Nephron progenitor cell (in vitro differentiated cells): ENCODE measurements around the gene CAP2.

Experiments used
- DNase-seq: peaks from one replicate; pipeline ENCODE4 v3.0.0; 2021
- H3K27ac Mint-ChIP-seq: 2 replicates; pipeline ENCODE4 v1.8.0; 2021; ENCODE audit warnings: mild to moderate bottlenecking, moderate library complexity, mixed read lengths
- H3K27me3 Mint-ChIP-seq: 2 replicates; pipeline ENCODE4 v1.8.0; 2021; ENCODE audit warnings: mild to moderate bottlenecking, low read depth, mixed read lengths; ENCODE audit not compliant: poor library complexity
- H3K36me3 Mint-ChIP-seq: 2 replicates; pipeline ENCODE4 v1.8.0; 2021; ENCODE audit warnings: low read depth, mixed read lengths
- H3K4me1 Mint-ChIP-seq: 2 replicates; pipeline ENCODE4 v1.8.0; 2021; ENCODE audit warnings: mixed read lengths
- H3K4me3 Mint-ChIP-seq: 2 replicates; pipeline ENCODE4 v1.8.0; 2021; ENCODE audit warnings: mild to moderate bottlenecking, moderate library complexity, mixed read lengths
- H3K9me3 Mint-ChIP-seq: 2 replicates; pipeline ENCODE4 v1.8.0; 2021; ENCODE audit warnings: mild to moderate bottlenecking, moderate library complexity, mixed read lengths
- TF ChIP-seq, protein P1 (sequence below): fragments of 200-600 bp; sonication (generic); IDR thresholded peaks from 2 replicates; pipeline ENCODE4 v1.5.0; 2021; ENCODE audit warnings: antibody characterized with exemption

CAP2 gene

DNA sequence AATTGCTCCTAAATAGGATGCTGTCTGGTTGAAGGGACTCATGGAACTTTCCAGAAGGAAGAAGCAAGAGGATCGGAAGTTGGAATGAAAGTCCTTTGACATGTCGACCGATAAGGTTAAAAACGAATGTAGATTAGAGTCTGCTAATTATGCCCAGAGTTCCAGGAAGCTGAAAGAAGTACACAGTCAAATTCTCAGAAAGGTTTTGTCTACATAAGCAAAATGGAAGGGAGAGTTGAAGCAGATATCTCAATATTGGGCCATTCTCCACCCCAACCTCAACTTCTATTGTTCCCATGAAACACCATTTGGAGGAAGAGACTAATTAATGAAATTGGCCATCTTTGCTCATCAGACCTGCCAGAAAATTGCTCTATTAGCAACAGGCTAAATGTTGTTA, 64.0 kb downstream of the CAP2 start:
- H3K27ac Mint-ChIP-seq = no peak overlapping the region
- peaks cover 10% of the 10 kb centered on the region for H3K4me1 Mint-ChIP-seq
- H3K4me3 Mint-ChIP-seq = no peak overlapping the region
- H3K9me3 Mint-ChIP-seq = peaks cover 8% of the 10 kb centered on the region
- H3K36me3 Mint-ChIP-seq = peaks cover 34% of the 10 kb centered on the region
- peaks cover 12% of the 10 kb centered on the region for H3K27me3 Mint-ChIP-seq
- TF ChIP-seq, protein P1, sequence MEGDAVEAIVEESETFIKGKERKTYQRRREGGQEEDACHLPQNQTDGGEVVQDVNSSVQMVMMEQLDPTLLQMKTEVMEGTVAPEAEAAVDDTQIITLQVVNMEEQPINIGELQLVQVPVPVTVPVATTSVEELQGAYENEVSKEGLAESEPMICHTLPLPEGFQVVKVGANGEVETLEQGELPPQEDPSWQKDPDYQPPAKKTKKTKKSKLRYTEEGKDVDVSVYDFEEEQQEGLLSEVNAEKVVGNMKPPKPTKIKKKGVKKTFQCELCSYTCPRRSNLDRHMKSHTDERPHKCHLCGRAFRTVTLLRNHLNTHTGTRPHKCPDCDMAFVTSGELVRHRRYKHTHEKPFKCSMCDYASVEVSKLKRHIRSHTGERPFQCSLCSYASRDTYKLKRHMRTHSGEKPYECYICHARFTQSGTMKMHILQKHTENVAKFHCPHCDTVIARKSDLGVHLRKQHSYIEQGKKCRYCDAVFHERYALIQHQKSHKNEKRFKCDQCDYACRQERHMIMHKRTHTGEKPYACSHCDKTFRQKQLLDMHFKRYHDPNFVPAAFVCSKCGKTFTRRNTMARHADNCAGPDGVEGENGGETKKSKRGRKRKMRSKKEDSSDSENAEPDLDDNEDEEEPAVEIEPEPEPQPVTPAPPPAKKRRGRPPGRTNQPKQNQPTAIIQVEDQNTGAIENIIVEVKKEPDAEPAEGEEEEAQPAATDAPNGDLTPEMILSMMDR = no peak
- DNase-seq = no peak

DNA sequence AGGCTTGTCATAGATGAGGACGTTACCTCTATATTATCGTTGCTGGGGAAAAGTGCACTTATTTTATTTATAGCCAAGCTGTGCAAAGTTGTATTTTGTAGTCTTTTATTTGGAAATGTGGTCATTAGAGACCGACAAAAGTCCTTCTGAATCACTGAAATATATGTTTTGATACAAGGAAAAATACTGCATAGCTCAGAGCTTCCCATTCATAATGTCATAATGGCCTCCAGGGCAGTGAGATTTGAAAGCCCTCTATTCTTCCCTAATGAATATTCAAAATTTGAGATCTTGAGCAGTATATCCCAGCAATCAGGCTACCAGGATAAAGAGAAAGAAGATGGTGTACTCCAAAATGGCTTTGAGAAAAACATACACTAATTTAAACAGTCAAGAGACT, 64.6 kb downstream of the CAP2 start:
- peaks cover 10% of the 10 kb centered on the region for H3K27me3 Mint-ChIP-seq
- peaks cover 10% of the 10 kb centered on the region for H3K4me1 Mint-ChIP-seq
- no peak overlapping the region for H3K27ac Mint-ChIP-seq
- no peak overlapping the region for H3K4me3 Mint-ChIP-seq
- H3K36me3 Mint-ChIP-seq = peaks cover 29% of the 10 kb centered on the region
- no peak for DNase-seq
- TF ChIP-seq, protein P1 = no peak
- H3K9me3 Mint-ChIP-seq = peaks cover 8% of the 10 kb centered on the region

DNA sequence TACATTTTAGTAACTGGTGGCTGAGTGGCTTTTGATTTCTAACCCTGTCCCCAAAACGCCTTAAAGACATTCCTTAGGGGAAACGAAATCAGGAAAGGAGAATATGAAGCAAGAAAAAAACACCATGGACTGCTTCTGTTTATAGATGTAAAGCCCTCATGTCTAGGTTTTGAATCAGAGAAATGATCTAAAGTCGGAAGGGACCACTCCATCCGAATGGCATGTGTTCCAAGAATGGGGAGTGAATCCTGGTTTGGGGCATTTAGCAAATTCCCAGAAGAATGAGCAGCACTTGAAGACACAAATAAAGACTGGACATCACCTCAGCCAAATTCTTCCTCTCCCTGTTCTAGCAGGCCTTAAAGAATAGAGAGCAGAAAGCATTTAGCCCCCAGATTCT, 65.6 kb downstream of the CAP2 start:
- Mint-ChIP-seq H3K4me1 (peaks cover 10% of the 10 kb centered on the region), H3K27me3 (peaks cover 9% of the 10 kb centered on the region), H3K36me3 (peaks cover 37% of the 10 kb centered on the region), H3K27ac (no peak overlapping the region), H3K4me3 (no peak overlapping the region), H3K9me3 (peaks cover 8% of the 10 kb centered on the region)
- no peak for DNase-seq
- TF ChIP-seq, protein P1 = no peak

DNA sequence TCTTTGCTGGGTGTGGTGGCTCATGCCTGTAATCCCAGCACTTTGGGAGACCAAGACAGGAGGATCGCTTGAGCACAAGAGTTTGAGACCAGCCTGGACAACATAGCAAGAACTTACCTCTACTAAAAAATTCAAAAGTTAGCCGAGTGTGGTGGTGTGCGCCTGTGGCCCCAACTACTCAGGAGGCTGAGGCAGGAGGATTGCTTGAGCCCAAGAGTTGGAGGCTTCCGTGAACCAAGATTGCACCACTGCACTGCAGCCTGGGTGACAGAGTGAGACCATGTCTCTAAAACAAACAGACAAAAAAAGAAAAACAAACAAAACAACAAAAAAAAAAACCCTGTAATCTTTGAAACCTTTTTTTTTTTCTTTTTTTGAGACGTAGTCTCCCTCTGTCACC, 67.5 kb downstream of the CAP2 start:
- Mint-ChIP-seq H3K27me3 (peaks cover 9% of the 10 kb centered on the region), H3K4me1 (no peaks in the 10 kb centered on the region), H3K9me3 (peaks cover 1% of the 10 kb centered on the region), H3K4me3 (no peak overlapping the region), H3K36me3 (peaks cover 36% of the 10 kb centered on the region), H3K27ac (no peak overlapping the region)
- TF ChIP-seq, protein P1 = no peak
- no peak for DNase-seq

DNA sequence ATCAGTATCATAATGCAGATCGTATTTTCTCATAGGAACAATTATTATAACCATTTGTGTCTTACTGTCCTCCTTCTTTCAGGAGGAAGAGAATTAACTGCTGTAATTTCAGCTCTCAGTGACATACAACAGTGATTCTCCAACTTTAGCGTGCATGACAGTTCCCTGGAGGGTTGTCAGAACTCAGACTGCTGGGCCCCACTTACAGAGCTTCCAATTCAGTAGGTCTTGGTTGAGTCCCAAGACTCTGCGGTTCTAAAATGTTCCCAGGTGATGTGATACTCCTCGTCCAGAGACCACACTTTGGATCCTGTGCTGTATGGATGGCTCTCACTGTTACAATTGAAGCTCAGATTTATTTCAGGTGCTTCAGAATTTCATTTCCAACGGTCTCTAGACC, 72.8 kb downstream of the CAP2 start:
- peaks cover 2% of the 10 kb centered on the region for H3K27me3 Mint-ChIP-seq
- peaks cover 47% of the 10 kb centered on the region for H3K36me3 Mint-ChIP-seq
- TF ChIP-seq, protein P1 = no peak
- no peak overlapping the region for H3K4me3 Mint-ChIP-seq
- H3K4me1 Mint-ChIP-seq = peaks cover 2% of the 10 kb centered on the region
- no peak overlapping the region for H3K27ac Mint-ChIP-seq
- no peaks in the 10 kb centered on the region for H3K9me3 Mint-ChIP-seq
- no peak for DNase-seq

DNA sequence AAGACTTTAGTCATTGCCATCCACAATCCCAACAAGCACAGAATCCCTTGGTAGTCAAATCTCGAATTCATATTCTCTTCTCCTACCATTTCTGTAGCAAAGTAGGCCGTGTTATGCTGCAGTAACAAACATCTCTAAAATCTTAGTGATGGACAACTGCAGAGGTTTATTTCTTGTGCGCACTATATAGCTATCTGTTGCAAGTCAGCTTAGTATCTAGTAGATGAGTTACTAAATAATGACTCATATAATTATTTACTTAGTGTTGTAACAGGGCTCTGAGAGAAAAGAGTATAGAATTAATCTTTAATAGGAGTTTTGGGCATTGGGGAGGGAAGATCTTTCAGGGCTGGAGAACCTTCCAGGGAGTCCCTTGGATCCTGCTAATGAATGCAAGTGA, 73.3 kb downstream of the CAP2 start:
- Mint-ChIP-seq H3K27ac (no peak overlapping the region), H3K4me1 (peaks cover 5% of the 10 kb centered on the region), H3K9me3 (no peaks in the 10 kb centered on the region), H3K4me3 (no peak overlapping the region), H3K36me3 (peaks cover 47% of the 10 kb centered on the region), H3K27me3 (peaks cover 2% of the 10 kb centered on the region)
- no peak for DNase-seq
- TF ChIP-seq, protein P1 = no peak
